Femur (tissue), 1 donor: ENCODE measurements around the gene SDCCAG8.

ENCODE experiments used
- DNase-seq: peaks from one replicate; pipeline ENCODE4 v3.0.0-alpha.2; 2017

SDCCAG8 gene

GRCh38 chr1:243394601-243395464, 139.0 kb downstream of the SDCCAG8 start:
- DNase-seq = no peak

- DNase-seq = no peak
Observed at GRCh38 chr1:243396424-243396823, 140.6 kb downstream of the SDCCAG8 start.

GRCh38 chr1:243396876-243397275, 141.0 kb downstream of the SDCCAG8 start:
- peak; percentile 24 for DNase-seq

GRCh38 chr1:243397613-243398321, 141.9 kb downstream of the SDCCAG8 start:
- no peak for DNase-seq

GRCh38 chr1:243399561-243400155, 143.8 kb downstream of the SDCCAG8 start:
- no peak for DNase-seq

- DNase-seq = no peak
Observed at GRCh38 chr1:243402868-243403267, 147.0 kb downstream of the SDCCAG8 start.

- no peak for DNase-seq
Observed at GRCh38 chr1:243406424-243406823, 150.6 kb downstream of the SDCCAG8 start.

GRCh38 chr1:243407284-243408018, 151.6 kb downstream of the SDCCAG8 start:
- DNase-seq = no peak

GRCh38 chr1:243408479-243408878, 152.6 kb downstream of the SDCCAG8 start:
- DNase-seq = no peak

GRCh38 chr1:243409284-243409683, 153.4 kb downstream of the SDCCAG8 start:
- no peak for DNase-seq

GRCh38 chr1:243411472-243411871, 155.6 kb downstream of the SDCCAG8 start:
- DNase-seq = no peak

GRCh38 chr1:243413431-243414151, 157.8 kb downstream of the SDCCAG8 start:
- DNase-seq = no peak

GRCh38 chr1:243414152-243414494, 158.3 kb downstream of the SDCCAG8 start:
- DNase-seq = no peak

- DNase-seq = no peak
Observed at GRCh38 chr1:243415663-243416408, 160.0 kb downstream of the SDCCAG8 start.

- DNase-seq = no peak
Observed at GRCh38 chr1:243416495-243416894, 160.7 kb downstream of the SDCCAG8 start.

- DNase-seq = no peak
Observed at GRCh38 chr1:243420016-243420945, 164.4 kb downstream of the SDCCAG8 start.

GRCh38 chr1:243420946-243421685, 165.3 kb downstream of the SDCCAG8 start:
- DNase-seq = no peak

- DNase-seq = peak; percentile 36
Observed at GRCh38 chr1:243421784-243422183, 165.9 kb downstream of the SDCCAG8 start.

GRCh38 chr1:243422362-243422761, 166.5 kb downstream of the SDCCAG8 start:
- DNase-seq = no peak

GRCh38 chr1:243428084-243428483, 172.2 kb downstream of the SDCCAG8 start:
- DNase-seq = no peak
